ENCODE measurements around the gene C8G. TPM values are rescaled to one million over a fixed set of nuclear protein-coding genes. Genes with fewer than 3 reads are reported as not detected.
A peak's percentile ranks its signal among the peaks of the same experiment; 100 is the strongest.

C8G gene
- total RNA-seq, 1 experiment from 2014 or later = 2.1 TPM

GRCh38 chr9:136949817-136950655, 5.0 kb downstream of the C8G start (continued):
- TF ChIP-seq ATF3 (IDR thresholded peaks at IDR 0.05) (no peak), SIN3A (IDR thresholded peaks at IDR 0.05; ENCODE audit: low read depth) (no peak), FOSL1 (IDR thresholded peaks at IDR 0.05; ENCODE audit: low read depth) (no peak), ZFX (IDR thresholded peaks at IDR 0.05) (peak; percentile 61), JUND (IDR thresholded peaks at IDR 0.05) (no peak)

GRCh38 chr9:136950656-136951276, 5.7 kb downstream of the C8G start:
- BruUV-seq (replicated peaks) = no TSS peak
- ChIA-PET CTCF (interaction anchor here (0.5 to 2.1 kb wide), 5 partner anchors 41 to 96 kb away, joined by 3 to 9 read pairs (median 3); no protein-coding TSS in a partner anchor), POLR2A (interaction anchor here (0.6 to 1.0 kb wide), 2 partner anchors 27 to 60 kb away, joined by 3 to 4 read pairs; no protein-coding TSS in a partner anchor), RAD21 (ENCODE audit: low non-redundant PET in 1 of 2, low total read pairs in 2 of 2, uncharacterized antibody in 2 of 2, unreplicated experiment in 2 of 2) (no interaction called here)
- Histone ChIP-seq H3K9ac (ENCODE audit: low read length) (peak overlapping the region; percentile 78), H3K4me3 (replicated peaks in 1 of 2; ENCODE audit: low read depth in 1 of 2, low read length in 2 of 2) (peak overlapping the region; percentile 65 to 67), H3K27ac (ENCODE audit: low read depth, low read length) (peak overlapping the region; percentile 94), H3K36me3 (ENCODE audit: control insufficient read depth in 1 of 2, insufficient read depth in 2 of 2, low read length in 2 of 2) (no peaks in the 10 kb centered on the region), H2AFZ (ENCODE audit: low read depth, low read length, poor library complexity, severe bottlenecking) (no peak overlapping the region), H3K79me2 (ENCODE audit: insufficient read depth, low read length) (no peaks in the 10 kb centered on the region), H3K4me2 (ENCODE audit: low read length) (peak overlapping the region; percentile 97), H4K20me1 (ENCODE audit: insufficient read depth) (no peaks in the 10 kb centered on the region), H3K27me3 (ENCODE audit: insufficient read depth, low read length) (no peaks in the 10 kb centered on the region), H3K9me3 (ENCODE audit: control insufficient read depth in 1 of 2, insufficient read depth in 1 of 2, low read depth in 1 of 2, low read length in 2 of 2) (no peaks in the 10 kb centered on the region), H3K9me2 (ENCODE audit: insufficient read depth) (no peaks in the 10 kb centered on the region), H3K4me1 (ENCODE audit: control insufficient read depth in 1 of 2, insufficient read depth in 2 of 2, low read length in 2 of 2) (peaks cover 20 to 40% of the 10 kb centered on the region in 2 experiments)
- no peak for DNase-seq (ENCODE audit: low read depth, low spot score)
- intact Hi-C loops (cut with micrococcal nuclease) = no loop called here
- ATAC-seq = no peak
- TF ChIP-seq SRF (IDR thresholded peaks at IDR 0.05; ENCODE audit: low read depth) (no peak), SP1 (IDR thresholded peaks at IDR 0.05; ENCODE audit: low read depth) (no peak), MAX (IDR thresholded peaks at IDR 0.05) (no peak), FOSL1 (IDR thresholded peaks at IDR 0.05; ENCODE audit: low read depth) (no peak), CEBPB (IDR thresholded peaks at IDR 0.05; ENCODE audit: low read depth) (no peak)
